ENCODE results near the gene CTDSP1.

GRCh38 chr2:218429911-218430692, 30.4 kb downstream of the CTDSP1 start:
- TF ChIP-seq, protein P1, sequence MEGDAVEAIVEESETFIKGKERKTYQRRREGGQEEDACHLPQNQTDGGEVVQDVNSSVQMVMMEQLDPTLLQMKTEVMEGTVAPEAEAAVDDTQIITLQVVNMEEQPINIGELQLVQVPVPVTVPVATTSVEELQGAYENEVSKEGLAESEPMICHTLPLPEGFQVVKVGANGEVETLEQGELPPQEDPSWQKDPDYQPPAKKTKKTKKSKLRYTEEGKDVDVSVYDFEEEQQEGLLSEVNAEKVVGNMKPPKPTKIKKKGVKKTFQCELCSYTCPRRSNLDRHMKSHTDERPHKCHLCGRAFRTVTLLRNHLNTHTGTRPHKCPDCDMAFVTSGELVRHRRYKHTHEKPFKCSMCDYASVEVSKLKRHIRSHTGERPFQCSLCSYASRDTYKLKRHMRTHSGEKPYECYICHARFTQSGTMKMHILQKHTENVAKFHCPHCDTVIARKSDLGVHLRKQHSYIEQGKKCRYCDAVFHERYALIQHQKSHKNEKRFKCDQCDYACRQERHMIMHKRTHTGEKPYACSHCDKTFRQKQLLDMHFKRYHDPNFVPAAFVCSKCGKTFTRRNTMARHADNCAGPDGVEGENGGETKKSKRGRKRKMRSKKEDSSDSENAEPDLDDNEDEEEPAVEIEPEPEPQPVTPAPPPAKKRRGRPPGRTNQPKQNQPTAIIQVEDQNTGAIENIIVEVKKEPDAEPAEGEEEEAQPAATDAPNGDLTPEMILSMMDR (IDR thresholded peaks at IDR 0.05) = no peak
- TF ChIP-seq EZH2 (IDR thresholded peaks at IDR 0.05; ENCODE audit: borderline replicate concordance, insufficient read depth, low read depth, low read length, poor library complexity, severe bottlenecking) = no peak

Measured in B cell (primary cell).